HepG2 (cell line): ENCODE measurements around the gene P3H2. TPM values are rescaled to one million over a fixed set of nuclear protein-coding genes. Genes with fewer than 3 reads are reported as not detected.

Experiments used
- ATAC-seq: fragments of 200-7000 bp; cut with Tn5 transposase; 3 replicates; pipeline ENCODE4 v1.9.1; 2020; ENCODE audit warnings: mild to moderate bottlenecking, moderate library complexity
- BruUV-seq: library from RNA; stranded (reverse); fragments of 400-500 nt; replicated peaks from 2 replicates; lab custom pipeline; 2021; lab: Mats Ljungman, UMichigan
- CTCF ChIA-PET: fragments of 300-600 bp; formaldehyde crosslinking; extraction: SDS; loops from one replicate; lab custom pipeline; 2021; ENCODE audit warnings: low total read pairs, inconsistent platforms, low intra/inter-chr PET ratio; lab: Yijun Ruan, JAX
- POLR2A ChIA-PET: fragments of 350-600 bp; sonication (Branson Sonifier 250); formaldehyde crosslinking; loops from one replicate; lab custom pipeline; 2020; ENCODE audit warnings: antibody characterized with exemption, inconsistent platforms; lab: Yijun Ruan, JAX
- DNase-seq: peaks from one replicate; pipeline ENCODE4 v3.0.0-alpha.2; 2015; ENCODE audit warnings: low spot score
- FAIRE-seq: peaks from 3 replicates; lab custom pipeline; 2011; peaks lifted over from hg19 to GRCh38; lab: Jason Lieb, UNC
- H2AFZ ChIP-seq: one replicate; pipeline ENCODE4 v1.6.1; 2011; ENCODE audit warnings: low read length, inconsistent platforms
- H3K27ac ChIP-seq: fragments of 300-600 bp; 3 replicates; pipeline ENCODE4 v1.8.0; 2011; ENCODE audit warnings: mixed run types, mild to moderate bottlenecking, mixed read lengths, low read length, inconsistent platforms; ENCODE audit not compliant: insufficient read depth; ENCODE audit errors: extremely low read length
- H3K27me3 ChIP-seq, 2 experiments: fragments of 200-600 bp in 1 of 2; 2 replicates in 1 of 2; 3 replicates in 1 of 2; pipeline versions ENCODE4 v1.6.0 to v1.8.0; 2011; ENCODE audit warnings: low read length in 2 of 2, mild to moderate bottlenecking in 2 of 2, moderate library complexity in 2 of 2, inconsistent platforms in 1 of 2; ENCODE audit not compliant: insufficient read depth in 2 of 2, control insufficient read depth in 1 of 2
- H3K36me3 ChIP-seq, 2 experiments: fragments of 200-600 bp in 1 of 2; replicated peaks in 1 of 2; 2 replicates in 1 of 2; 3 replicates in 1 of 2; pipeline versions ENCODE4 v1.5.1 to v1.8.0; 2011; ENCODE audit warnings: low read length in 2 of 2, inconsistent platforms in 1 of 2; ENCODE audit not compliant: insufficient read depth in 2 of 2, control insufficient read depth in 1 of 2
- H3K4me1 ChIP-seq: 2 replicates; pipeline ENCODE4 v1.5.1; 2012; ENCODE audit warnings: low read length, inconsistent platforms; ENCODE audit not compliant: insufficient read depth
- H3K4me2 ChIP-seq: 2 replicates; pipeline ENCODE4 v1.6.0; 2011; ENCODE audit warnings: low read depth, low read length, inconsistent platforms
- H3K4me3 ChIP-seq, 3 experiments: fragments of 200-600 bp in 1 of 3; sonication (generic), shearing (Covaris generic) in 1 of 3; replicated peaks in 1 of 3; 2 replicates each; pipeline ENCODE4 v1.5.1; 2011 to 2016; ENCODE audit warnings: low read length in 3 of 3, inconsistent platforms in 2 of 3, low read depth in 2 of 3, mild to moderate bottlenecking in 2 of 3, control low read depth in 1 of 3, mixed read lengths in 1 of 3; ENCODE audit not compliant: insufficient read depth in 1 of 3
- H3K79me2 ChIP-seq: one replicate; pipeline ENCODE4 v1.6.1; 2011; ENCODE audit warnings: low read length, inconsistent platforms; ENCODE audit not compliant: insufficient read depth
- H3K9ac ChIP-seq: 2 replicates; pipeline ENCODE4 v1.6.0; 2011; ENCODE audit warnings: mild to moderate bottlenecking, low read depth, low read length, inconsistent platforms; ENCODE audit not compliant: insufficient read depth
- H3K9me3 ChIP-seq: 2 replicates; pipeline ENCODE4 v1.5.1; 2012; ENCODE audit warnings: mild to moderate bottlenecking, low read length
- H4K20me1 ChIP-seq: 2 replicates; pipeline ENCODE4 v1.6.0; 2011; ENCODE audit warnings: inconsistent platforms, mild to moderate bottlenecking, low read length, moderate library complexity; ENCODE audit not compliant: insufficient read depth
- ISX ChIP-seq: sonication (generic); formaldehyde crosslinking; conservative IDR thresholded peaks from 2 replicates; pipeline ENCODE4 v1.5.0; 2020; ENCODE audit warnings: missing genetic modification reagents
- MAFF ChIP-seq: IDR thresholded peaks from 2 replicates; pipeline ENCODE4 v1.6.1; 2011; ENCODE audit warnings: low read depth, low read length, improper control_type of control experiment
- RAD21 ChIP-seq: fragments of 450-650 bp; formaldehyde crosslinking; IDR thresholded peaks from 2 replicates; pipeline ENCODE4 v1.5.0; 2020; ENCODE audit warnings: mild to moderate bottlenecking
- TCF7 ChIP-seq: sonication (generic); IDR thresholded peaks from 2 replicates; pipeline ENCODE4 v1.6.1; 2016; ENCODE audit warnings: antibody characterized with exemption, low read depth
- ZFP62 ChIP-seq: sonication (generic); formaldehyde crosslinking; IDR thresholded peaks from 2 replicates; pipeline ENCODE4 v1.4.0; 2020; ENCODE audit warnings: missing genetic modification reagents
- ZNF367 ChIP-seq: sonication (generic); formaldehyde crosslinking; IDR thresholded peaks from 2 replicates; pipeline ENCODE4 v1.4.0; 2020; ENCODE audit warnings: missing genetic modification reagents, borderline replicate concordance
- WGBS: methylation state at CpG from one replicate; pipeline ENCODE4 v1.1.6; 2017; ENCODE audit warnings: low lambda C conversion rate; 5-methylcytosine and 5-hydroxymethylcytosine counted together
- in situ Hi-C: cut with HindIII; loops from 2 replicates; pipeline ENCODE4 v1.10.0; 2017; ENCODE audit warnings: low pct_unique_long_range_greater_than_20kb; ENCODE audit not compliant: extremely low pct_ligation_motif_present
- intact Hi-C: fragments of 100-400 bp; cut with micrococcal nuclease; formaldehyde crosslinking; loops from one replicate; pipeline ENCODE4 v1.10.0; 2022; ENCODE audit not compliant: unreplicated experiment
- polyA plus RNA-seq, 8 experiments: library from polyadenylated mRNA; depleted of rRNA in 3 of 8; stranded (reverse) in 7 of 8; unstranded in 1 of 8; fragments of >200 nt; fragmentation: Illumina TruSeq in 4 of 8; extraction: Trizol in 4 of 8; gene quantifications; 2 replicates each; pipeline versions ENCODE4 v1.2.1 to v1.2.3, GENCODE V29; 2011 to 2016; ENCODE audit warnings: low read depth in 4 of 8, missing spikeins in 1 of 8, mixed read lengths in 1 of 8; ENCODE audit not compliant: insufficient read depth in 1 of 8
- total RNA-seq, 5 experiments: library from RNA; depleted of rRNA; stranded (reverse); fragments of >200 nt; fragmentation: Illumina TruSeq; extraction: Trizol; gene quantifications; 2 replicates each; pipeline ENCODE4 v1.2.3, GENCODE V29; 2016; ENCODE audit warnings: low read depth in 1 of 5
- TF ChIP-seq, protein P1 (sequence below): sonication (generic); formaldehyde crosslinking; conservative IDR thresholded peaks from 2 replicates; pipeline ENCODE4 v1.4.0; 2020; ENCODE audit warnings: mild to moderate bottlenecking, missing genetic modification reagents, moderate library complexity
- TF ChIP-seq, protein P2 (sequence below): sonication (generic); formaldehyde crosslinking; IDR thresholded peaks from 2 replicates; pipeline ENCODE4 v1.5.0; 2020; ENCODE audit warnings: mild to moderate bottlenecking, missing genetic modification reagents, borderline replicate concordance
- TF ChIP-seq, protein P3 (sequence below): sonication (generic); formaldehyde crosslinking; IDR thresholded peaks from 2 replicates; pipeline ENCODE4 v1.5.0; 2020; ENCODE audit warnings: missing genetic modification reagents
- TF ChIP-seq, protein P4 (sequence below): IDR thresholded peaks from 2 replicates; pipeline ENCODE4 v1.6.1; 2016; ENCODE audit warnings: mild to moderate bottlenecking

P3H2 gene
- total and polyA plus RNA-seq, 2 of the 13 experiments (the other 11 are each of a cell fraction or from before 2014, with no cell fraction given), result not detected

DNA sequence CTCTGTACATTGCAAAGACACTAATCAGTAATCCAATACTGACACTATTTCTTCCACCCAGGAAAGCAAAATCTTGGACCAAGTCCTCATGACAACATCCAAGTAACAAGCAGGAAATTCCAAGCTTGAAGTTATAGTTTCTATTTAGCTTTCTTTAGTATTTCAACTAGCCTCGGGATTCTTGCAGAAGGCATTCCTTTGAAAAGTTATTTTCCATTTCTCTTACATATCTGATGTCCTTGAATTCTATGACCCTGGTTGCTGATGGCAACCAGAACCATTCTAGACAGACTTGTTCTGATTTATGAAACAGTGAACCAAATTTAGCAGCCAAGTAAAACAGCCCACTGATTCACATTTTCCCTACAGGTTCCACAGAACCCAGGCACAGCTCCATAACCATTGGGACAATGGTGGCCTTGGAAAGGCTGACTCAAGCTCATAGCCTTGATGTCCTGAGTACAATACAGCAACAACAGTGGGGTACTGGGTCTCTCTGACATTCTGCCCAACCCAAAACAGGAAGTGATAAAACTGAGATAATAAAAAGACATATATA lies 26.5 kb downstream of the P3H2 start:
- 3% methylated on average over 1 of the region's 1 CpG for WGBS
- ATAC-seq (no peak), DNase-seq (no peak), FAIRE-seq (no peak)
- CTCF ChIA-PET, result no interaction called here
- POLR2A ChIA-PET, result no interaction called here
- H3K4me1 ChIP-seq, result no peaks in the 10 kb centered on the region
- no peaks in the 10 kb centered on the region for H3K79me2 ChIP-seq
- no peaks in the 10 kb centered on the region for H3K27me3 ChIP-seq
- no peak overlapping the region for H3K9ac ChIP-seq
- no TSS peak for BruUV-seq
- no peaks in the 10 kb centered on the region for H3K36me3 ChIP-seq
- no peak overlapping the region for H2AFZ ChIP-seq
- TF ChIP-seq ZNF367 (CRISPR knock-in tag), result no peak
- no peak for TF ChIP-seq MAFF
- TF ChIP-seq, protein P1, sequence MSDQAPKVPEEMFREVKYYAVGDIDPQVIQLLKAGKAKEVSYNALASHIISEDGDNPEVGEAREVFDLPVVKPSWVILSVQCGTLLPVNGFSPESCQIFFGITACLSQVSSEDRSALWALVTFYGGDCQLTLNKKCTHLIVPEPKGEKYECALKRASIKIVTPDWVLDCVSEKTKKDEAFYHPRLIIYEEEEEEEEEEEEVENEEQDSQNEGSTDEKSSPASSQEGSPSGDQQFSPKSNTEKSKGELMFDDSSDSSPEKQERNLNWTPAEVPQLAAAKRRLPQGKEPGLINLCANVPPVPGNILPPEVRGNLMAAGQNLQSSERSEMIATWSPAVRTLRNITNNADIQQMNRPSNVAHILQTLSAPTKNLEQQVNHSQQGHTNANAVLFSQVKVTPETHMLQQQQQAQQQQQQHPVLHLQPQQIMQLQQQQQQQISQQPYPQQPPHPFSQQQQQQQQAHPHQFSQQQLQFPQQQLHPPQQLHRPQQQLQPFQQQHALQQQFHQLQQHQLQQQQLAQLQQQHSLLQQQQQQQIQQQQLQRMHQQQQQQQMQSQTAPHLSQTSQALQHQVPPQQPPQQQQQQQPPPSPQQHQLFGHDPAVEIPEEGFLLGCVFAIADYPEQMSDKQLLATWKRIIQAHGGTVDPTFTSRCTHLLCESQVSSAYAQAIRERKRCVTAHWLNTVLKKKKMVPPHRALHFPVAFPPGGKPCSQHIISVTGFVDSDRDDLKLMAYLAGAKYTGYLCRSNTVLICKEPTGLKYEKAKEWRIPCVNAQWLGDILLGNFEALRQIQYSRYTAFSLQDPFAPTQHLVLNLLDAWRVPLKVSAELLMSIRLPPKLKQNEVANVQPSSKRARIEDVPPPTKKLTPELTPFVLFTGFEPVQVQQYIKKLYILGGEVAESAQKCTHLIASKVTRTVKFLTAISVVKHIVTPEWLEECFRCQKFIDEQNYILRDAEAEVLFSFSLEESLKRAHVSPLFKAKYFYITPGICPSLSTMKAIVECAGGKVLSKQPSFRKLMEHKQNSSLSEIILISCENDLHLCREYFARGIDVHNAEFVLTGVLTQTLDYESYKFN (CRISPR knock-in tag), result no peak
- no peak for TF ChIP-seq ISX (CRISPR knock-in tag)
- TF ChIP-seq TCF7, result no peak
- TF ChIP-seq, protein P2, sequence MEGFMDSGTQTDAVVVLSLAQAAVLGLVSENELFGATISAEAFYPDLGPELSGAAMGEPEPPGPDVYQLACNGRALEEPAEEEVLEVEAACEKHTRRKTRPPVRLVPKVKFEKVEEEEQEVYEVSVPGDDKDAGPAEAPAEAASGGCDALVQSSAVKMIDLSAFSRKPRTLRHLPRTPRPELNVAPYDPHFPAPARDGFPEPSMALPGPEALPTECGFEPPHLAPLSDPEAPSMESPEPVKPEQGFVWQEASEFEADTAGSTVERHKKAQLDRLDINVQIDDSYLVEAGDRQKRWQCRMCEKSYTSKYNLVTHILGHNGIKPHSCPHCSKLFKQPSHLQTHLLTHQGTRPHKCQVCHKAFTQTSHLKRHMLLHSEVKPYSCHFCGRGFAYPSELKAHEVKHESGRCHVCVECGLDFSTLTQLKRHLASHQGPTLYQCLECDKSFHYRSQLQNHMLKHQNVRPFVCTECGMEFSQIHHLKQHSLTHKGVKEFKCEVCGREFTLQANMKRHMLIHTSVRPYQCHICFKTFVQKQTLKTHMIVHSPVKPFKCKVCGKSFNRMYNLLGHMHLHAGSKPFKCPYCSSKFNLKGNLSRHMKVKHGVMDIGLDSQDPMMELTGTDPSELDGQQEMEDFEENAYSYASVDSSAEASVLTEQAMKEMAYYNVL (CRISPR knock-in tag), result no peak
- no peak for TF ChIP-seq RAD21 (CRISPR knock-in tag)
- TF ChIP-seq ZFP62 (CRISPR knock-in tag), result no peak
- TF ChIP-seq, protein P3, sequence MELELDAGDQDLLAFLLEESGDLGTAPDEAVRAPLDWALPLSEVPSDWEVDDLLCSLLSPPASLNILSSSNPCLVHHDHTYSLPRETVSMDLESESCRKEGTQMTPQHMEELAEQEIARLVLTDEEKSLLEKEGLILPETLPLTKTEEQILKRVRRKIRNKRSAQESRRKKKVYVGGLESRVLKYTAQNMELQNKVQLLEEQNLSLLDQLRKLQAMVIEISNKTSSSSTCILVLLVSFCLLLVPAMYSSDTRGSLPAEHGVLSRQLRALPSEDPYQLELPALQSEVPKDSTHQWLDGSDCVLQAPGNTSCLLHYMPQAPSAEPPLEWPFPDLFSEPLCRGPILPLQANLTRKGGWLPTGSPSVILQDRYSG (CRISPR knock-in tag), result no peak
- TF ChIP-seq, protein P4, sequence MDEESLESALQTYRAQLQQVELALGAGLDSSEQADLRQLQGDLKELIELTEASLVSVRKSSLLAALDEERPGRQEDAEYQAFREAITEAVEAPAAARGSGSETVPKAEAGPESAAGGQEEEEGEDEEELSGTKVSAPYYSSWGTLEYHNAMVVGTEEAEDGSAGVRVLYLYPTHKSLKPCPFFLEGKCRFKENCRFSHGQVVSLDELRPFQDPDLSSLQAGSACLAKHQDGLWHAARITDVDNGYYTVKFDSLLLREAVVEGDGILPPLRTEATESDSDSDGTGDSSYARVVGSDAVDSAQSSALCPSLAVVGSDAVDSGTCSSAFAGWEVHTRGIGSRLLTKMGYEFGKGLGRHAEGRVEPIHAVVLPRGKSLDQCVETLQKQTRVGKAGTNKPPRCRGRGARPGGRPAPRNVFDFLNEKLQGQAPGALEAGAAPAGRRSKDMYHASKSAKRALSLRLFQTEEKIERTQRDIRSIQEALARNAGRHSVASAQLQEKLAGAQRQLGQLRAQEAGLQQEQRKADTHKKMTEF, result no peak
- H3K4me3 ChIP-seq, result no peak overlapping the region
- in situ Hi-C loops (no loop called here), intact Hi-C loops (no loop called here)
- H4K20me1 ChIP-seq, result no peaks in the 10 kb centered on the region
- H3K4me2 ChIP-seq, result no peak overlapping the region
- no peaks in the 10 kb centered on the region for H3K9me3 ChIP-seq
- no peak overlapping the region for H3K27ac ChIP-seq
